HG03108 (cell line): ENCODE data around the gene TCEAL5.
"Not testable (repeated sequence)": the region's sequence is repeated elsewhere in the genome, so short reads cannot be mapped to it uniquely, and the experiment has no call there.

Experiments used
- ATAC-seq: cut with Tn5 transposase; IDR thresholded peaks from one replicate; pipeline ENCODE4 v1.9.1; 2021; ENCODE audit warnings: moderate library complexity; ENCODE audit not compliant: unreplicated experiment

Gene TCEAL5, protein sequence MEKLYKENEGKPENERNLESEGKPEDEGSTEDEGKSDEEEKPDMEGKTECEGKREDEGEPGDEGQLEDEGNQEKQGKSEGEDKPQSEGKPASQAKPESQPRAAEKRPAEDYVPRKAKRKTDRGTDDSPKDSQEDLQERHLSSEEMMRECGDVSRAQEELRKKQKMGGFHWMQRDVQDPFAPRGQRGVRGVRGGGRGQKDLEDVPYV

DNA sequence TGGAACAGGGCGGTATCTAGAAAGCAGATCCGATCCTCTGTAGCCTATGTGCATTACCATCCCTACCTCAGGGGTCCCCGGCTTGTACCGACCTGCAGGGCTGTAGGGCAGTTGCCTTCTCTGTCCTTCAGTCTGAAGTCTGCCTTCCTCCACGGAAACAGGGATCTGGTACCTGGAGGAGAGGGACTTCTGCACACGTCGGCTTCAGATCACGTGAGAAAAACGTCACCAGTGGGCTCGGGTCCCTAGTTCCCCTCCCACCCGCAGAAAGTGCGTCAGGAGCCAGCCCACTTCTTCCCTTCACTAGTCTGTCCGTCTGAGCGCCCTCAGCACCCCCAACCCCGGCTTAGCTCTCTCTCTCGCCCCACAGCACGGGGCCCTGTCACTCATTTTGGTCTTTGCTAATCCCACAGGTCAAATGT, at the start of gene TCEAL5:
TCEAL5 (minus strand) TSS at position 170 of the 422 bp plus-strand sequence. CDS start 2,187 bp downstream, outside the sequence.
- ATAC-seq = no peak

DNA sequence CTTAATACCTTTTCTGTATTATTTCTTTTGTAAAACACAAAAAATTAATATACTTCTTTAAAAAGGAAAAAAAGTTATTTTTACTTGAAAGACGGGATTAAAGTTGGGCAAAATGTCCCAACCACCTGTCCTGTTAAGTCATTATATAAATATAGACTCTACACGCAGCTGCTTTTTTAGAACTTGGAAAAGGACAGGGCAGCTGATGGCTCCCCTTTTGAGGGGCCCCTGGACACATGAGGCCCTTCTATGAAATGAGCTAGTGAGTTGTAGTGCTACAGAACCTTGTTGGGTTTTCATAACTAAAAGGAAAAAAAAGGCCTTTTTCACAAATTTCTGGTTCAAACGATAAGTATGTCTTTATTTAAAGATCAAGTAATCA, 34.8 kb upstream of the TCEAL5 start:
- ATAC-seq = no peak

DNA sequence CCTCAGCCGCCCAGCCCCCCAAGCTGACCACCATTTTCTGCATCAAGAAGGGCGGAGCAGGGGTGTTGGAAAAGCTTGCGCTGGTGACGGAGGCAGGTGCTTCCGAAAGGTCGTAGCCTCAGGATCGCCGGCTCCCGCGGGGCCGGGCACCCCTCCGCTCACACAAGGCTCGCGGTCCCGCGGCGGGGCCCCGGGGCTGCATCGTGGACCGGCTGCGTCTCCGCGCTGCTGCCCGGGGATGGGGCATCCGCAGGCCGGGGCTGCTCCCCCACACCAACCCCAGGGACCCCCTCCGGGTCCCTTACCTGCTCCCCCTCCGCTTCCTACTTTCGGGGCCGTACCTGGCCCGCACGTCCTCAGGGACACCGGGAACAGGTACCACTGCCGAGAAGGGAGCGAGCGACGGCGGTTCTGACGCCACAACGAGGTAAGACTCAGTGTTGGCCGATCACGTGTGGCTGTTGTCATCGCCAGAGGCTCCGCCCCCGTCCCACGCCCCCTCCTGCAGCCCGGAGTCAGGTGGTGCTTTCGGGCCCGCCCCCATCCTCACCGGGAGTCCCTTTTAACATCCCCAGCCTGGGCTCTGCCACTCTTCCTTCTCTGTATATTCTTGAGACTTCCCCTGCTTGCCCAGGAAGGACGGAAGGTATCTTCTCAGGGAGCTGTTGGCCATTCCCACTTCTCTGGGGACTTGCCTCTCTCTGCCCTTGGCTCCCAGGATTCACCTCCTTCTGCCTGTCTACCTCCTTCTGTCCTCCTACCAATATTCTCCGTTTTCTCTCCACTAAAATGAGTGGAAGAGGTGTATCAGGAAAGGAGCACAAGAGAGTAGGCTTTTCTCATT, 34.2 kb upstream of the TCEAL5 start, which contains the start of gene BEX2:
BEX2 (minus strand) TSS at position 436 of the 844 bp plus-strand sequence. CDS start 1,014 bp downstream, outside the sequence.
- ATAC-seq = peak; percentile 91

DNA sequence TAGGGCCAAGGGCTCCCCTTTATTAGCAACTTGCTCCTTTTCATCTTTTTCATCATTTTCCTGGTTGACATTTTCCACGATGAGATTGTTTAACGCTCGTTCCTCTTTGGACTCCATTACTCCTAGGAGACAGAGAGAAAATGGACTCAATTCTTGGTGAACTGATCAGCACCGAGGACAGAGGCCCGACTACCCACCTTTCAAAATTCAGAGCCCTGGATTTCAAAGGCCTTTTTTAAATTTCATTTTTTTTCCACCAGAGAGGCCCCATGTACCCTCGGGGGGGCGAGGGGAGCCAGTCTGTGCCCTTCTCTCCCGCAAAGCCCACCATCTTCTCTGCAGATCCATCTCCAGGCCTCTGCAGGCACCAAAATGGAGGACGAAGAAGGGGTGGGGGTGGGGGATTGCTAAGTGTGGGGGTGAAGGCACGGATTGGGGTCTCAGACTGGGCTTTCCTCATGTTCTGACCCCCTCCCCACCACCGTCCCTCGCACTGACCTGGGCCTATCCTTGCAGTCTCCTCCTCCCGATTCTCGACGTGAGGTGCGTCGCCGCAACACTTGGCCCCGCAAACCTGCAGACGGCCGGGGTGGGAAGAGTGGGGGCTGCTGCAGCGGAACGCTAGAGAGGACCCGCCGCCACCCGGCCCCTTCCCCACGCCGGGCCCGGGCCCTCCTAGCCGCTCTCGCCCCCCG, 33.5 kb upstream of the TCEAL5 start:
- no peak for ATAC-seq

DNA sequence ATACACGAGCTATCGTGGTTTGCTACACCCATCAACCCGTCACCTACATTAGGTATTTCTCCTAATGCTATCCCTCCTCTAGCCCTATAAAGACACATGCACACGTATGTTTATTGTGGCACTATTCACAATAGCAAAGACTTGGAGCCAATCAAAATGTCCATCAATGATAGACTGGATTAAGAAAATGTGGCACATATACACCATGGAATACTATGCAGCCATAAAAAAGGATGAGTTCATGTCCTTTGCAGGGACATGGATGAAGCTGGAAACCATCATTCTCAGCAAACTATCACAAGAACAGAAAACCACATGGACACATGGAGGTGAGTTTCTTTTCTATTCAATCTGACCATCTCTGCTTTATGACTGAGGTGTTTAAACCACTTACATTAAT, 29.1 kb upstream of the TCEAL5 start:
- not testable (repeated sequence) for ATAC-seq

DNA sequence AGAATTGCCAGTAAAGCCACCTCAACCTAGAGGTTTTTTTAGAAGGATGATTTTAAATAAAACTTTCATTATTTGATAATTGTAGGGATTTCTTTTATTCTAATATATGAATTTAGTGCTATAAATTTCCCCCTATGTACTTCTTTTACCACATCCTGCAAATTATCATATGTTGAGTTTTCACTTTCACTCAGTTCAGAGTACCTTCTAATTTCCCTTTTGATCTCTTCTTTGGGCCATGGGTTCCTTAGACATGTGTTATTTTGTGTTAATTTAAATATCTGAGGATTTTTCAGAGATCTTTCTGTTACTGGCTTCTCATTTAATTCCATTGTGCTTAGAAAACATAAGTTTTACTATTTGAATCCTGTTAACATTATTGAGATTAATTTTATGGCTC, 28.2 kb upstream of the TCEAL5 start:
- ATAC-seq = no peak

DNA sequence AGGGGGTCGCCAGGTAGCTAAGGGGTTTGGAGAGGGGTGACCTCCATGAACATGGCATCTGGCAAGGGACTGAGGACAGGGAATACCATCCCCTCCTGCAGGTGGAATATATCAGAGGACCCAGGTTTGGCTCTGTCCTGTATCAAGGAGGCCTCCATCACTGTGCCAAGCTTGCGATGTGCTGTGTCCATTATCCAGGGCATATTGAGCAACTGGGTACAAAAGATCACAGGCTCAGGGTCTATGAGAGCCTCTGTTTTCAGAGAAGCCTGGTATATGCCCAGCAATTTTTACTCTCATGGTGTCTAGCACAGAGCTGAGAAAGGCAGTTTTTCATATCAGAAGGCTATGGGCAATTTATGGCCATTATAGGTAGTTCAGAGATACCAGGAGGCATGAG, 16.6 kb upstream of the TCEAL5 start:
- ATAC-seq = no peak

DNA sequence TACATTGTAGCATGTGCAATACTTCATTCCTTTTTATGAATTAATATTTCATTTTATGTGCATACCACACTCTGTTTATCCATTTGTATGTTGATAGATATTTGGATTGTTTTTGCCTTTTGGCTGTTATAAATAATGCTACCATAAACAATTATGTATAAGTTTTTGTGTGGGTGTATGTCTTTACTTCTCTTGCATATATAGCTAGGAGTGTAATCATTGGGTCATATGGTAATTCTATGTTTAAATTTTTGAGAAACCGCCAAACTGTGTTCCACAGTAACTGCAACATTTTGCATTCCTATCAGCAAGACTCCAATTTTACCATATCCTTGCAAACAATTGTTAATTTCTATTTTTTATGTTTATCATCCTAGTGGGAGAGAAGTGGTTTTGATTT, 3.1 kb upstream of the TCEAL5 start:
- no peak for ATAC-seq

DNA sequence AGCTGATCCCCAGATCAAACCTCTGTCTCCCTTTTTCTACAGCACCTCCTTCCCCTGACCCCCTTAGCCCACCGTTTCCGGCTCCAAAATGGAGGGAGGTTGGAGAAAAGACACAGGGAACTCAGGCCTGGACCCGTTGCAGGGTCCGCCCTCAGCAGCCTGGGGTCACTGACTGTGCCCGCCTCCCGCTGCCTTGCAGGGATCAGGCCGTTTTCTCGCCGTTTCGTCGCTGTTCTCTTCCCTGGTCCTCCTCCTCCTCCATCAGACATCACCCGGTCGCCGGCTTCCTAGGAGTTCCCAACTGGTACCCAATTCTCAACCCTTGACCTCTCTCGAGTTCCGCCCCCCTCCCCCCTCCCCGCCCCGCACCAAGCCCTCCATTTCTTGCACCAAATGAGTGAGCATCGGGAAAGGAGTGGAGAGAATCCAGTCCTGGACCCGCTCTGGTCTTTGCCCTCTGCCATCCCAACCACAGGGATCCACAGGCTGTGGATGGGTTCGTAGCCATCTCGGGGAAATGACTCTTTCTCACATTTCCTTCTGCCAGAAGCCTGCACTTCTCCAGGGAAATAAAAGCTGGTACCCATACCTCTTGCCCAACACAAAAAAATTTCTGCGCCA, 493 bp downstream of the TCEAL5 start:
- no peak for ATAC-seq

DNA sequence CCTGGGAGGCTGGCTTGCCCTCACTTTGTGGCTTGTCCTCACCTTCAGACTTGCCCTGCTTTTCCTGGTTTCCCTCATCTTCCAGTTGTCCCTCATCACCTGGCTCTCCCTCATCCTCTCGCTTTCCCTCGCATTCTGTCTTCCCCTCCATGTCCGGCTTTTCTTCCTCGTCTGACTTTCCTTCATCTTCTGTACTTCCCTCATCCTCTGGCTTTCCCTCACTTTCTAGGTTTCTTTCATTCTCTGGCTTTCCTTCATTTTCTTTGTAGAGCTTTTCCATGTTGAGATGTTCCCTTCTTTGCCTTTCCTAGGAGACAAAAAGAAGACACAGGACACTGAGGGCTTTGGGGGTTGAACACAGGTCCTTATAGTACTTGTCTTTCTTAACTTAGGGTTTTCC, 2.3 kb downstream of the TCEAL5 start:
- ATAC-seq = no peak

DNA sequence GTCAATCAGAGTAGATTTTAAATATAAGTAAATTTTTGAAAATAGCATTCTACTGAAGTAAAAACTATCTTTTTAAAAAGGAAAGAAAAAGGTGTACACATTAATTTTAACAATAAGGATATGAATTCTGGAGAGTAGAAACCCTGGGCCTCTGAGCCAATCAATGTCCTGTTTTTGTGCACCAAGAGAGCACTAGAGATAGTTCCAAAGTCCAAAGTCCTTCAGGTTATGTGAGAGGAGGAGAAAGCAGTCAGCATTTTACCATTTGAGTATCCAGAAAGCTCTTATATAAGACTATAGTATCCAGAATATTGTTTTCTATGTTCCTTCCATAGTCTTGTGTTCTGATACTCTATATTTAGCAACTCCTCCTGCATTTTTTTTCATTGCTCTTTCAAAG, 18.3 kb downstream of the TCEAL5 start:
- no peak for ATAC-seq

DNA sequence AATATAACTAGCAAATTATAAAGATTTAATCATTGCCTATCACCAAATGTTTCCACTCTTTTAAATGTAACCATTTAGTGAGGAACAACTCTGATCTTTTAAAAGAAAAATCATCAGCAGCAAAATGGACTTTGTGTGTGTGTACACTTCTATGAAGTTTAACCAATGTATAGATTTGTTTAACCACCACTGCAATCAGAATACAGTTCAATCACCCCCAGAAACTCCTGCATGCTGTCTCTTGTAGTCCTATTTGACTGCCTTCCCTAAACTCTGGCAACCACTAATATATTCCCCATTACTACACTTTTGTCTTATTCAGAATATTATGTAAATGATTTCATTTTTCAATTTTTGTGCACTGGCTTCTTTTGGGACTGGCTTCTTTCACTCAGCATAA, 19.9 kb downstream of the TCEAL5 start:
- no peak for ATAC-seq

DNA sequence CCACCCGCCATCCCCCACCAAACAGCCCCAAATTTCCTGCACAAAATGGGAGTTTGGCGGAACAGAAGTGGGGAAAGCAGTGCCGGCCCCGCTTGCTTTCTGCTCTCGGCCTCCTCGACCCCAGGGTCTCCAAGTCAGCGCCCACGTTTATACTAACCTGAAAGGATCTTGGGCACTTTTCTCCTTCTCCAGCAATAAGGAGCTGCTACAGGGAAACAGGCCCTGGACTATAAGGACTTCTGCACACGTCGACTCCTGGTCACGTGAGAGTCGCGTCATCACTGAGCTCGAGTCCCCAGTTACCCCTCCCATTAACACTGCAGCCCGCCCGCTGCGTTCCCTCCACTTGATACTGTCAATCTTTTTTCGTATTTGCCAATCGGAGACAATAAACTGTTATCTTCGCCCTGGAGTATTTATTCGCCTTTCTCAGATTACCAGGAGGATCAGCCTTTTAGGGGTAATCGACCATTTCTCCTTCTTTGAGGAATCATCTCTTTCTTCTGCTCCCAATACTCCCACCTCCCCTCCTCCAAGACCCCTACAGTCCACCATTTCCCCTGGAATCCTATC, 21.5 kb downstream of the TCEAL5 start, which contains the start of gene TCEAL8:
TCEAL8 (minus strand) TSS at position 235 of the 573 bp plus-strand sequence. CDS start 1,176 bp downstream, outside the sequence.
- ATAC-seq = peak; percentile 84

DNA sequence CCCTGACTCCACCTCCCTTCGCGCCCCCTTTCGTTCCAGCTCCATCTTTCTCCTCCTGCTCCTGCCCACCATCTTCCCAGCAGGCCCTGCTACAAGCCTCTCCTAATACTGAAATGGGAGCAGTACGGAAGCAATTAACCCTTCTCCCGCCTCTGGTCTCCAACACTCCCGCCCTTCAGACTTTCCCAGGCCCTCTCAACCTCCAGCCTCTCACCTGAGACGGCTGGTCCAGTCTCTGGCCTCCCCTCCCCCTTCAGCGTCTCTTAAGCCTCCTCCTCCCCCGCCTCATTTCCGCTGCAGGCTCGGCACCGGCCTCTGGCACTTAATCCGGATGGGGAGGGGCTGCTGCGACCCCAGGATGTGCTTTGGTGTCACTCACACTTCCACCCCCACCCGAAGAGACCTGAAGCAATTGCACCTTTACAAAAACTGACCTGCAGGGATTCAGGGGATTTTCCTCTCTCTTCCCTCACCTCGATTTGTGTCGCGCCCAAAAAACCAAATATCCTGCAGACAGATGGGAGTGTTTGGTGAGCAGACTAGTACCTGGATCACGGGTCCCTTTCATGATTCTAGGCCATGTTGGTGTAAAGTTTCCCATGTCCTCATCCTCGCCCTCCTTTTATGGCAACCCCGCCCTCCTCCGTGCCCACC, 22.3 kb downstream of the TCEAL5 start:
- ATAC-seq = peak; percentile 75

DNA sequence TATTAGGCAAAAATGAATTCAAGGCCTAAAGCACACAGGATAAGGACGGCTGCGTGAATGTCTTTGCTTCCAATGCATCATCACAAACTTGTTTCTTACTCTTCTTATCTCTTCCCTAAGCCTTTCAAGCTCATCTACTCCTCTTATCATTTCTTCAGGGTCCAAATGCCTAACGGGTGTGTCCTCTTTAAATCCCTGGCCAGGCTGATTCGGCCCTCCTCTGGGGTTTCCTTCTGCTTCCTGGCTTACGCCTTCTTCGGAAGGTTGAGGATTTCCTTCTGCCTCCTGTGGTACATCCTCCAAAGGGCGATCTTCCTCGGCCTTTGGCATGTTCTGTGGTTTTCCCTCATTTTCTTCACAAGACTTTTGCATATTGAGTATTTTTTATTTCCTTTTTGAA, 22.9 kb downstream of the TCEAL5 start:
- no peak for ATAC-seq

DNA sequence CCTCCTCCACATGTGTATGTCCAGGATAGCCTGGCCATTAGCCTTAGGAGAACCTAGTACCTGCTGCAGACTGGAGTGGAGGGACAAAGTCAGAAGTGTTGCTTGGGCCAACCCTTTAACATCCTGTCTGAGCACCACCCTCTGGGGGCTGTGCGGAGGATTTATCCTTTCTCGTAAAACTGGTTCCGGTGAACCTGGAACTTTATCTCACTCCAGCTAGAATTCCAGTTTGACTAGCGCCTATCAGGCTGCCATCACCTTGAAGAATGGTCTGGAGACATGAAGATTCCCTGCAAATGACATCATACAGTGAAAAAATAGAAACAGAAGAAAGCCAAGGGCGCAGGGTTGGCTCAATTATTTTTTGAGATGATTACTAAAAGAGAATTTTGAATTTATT, 25.6 kb downstream of the TCEAL5 start:
- no peak for ATAC-seq

DNA sequence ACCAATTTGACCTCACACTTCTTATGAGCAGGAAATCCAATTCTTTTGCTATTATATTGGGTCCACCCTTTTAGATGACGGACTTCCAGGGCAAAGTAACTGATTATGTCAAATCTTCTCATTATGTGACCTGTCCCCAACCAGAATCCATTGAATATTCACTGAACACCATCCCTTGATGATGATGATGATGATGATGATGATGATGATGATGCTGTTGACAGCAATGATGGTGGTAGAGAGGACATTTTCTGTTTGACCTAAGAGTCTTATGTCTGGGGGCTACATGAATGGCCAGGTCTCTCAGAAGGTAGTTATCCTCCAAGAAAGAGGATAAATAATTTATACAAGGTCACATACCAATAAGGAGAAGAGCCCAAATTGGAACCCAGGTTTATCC, 26.7 kb downstream of the TCEAL5 start:
- ATAC-seq = no peak

DNA sequence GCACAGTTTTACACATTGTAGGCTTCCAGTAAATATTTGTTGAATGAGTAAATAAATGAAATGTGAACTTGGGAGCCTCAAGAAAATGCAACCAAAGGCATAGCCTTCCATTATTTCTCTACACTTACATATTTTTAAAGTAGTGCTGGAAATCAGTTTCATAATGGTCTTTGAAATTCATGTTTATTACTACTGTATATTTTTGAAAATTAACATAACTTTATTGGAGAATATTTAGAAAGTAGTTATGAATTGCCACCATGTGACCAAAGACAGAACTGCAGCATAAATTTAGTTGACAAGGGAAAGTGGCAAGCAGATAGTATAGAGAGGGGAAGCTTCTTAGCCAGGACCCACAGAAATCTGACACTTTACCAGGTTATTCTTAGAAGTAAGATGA, 28.0 kb downstream of the TCEAL5 start:
- no peak for ATAC-seq

DNA sequence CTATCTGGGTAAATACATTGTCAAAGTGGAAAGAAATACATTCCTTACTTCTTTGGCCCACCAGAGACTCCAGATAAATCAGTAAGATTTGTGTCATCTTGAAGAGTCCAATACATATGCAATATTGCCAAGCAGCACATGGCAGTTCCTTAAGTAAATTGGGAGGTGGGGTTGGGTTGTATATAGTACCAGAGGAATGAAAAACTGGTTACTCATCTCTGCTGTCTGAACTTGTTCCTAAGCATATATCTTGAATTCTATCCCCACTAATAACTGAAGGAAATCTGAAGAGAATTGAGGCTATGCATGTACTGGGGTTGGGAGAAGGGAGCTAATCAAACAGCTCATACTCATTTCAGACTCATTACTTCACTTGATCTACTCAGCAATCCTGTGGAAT, 36.4 kb downstream of the TCEAL5 start:
- ATAC-seq = no peak

DNA sequence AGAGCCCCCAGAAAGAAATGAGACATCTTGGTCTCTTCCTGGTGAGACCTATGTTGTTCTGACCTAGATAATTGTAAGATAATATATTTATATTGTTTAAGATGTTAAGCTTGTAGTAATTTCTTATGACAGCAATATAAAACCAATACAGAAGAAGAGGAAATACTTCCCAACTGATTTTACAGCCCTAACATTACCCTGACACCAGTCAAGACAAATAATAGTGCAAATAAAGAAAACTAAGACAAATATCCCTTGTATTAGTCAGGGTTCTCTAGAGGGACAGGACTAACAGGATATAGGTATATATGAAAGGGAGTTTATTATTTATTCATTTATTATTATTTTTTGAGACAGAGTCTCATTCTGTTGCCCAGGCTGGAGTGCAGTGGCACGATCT, 40.3 kb downstream of the TCEAL5 start:
- ATAC-seq = no peak
